Natural killer cell (primary cell): ENCODE results near the gene NLGN2. TPM values are rescaled to one million over a fixed set of nuclear protein-coding genes. Genes with fewer than 3 reads are reported as not detected.

Experiments used
- ATAC-seq, 3 donors: fragments of 150-1000 bp in 2 of 3; fragments of 200-7000 bp in 1 of 3; cut with Tn5 transposase; 1 replicate in 1 of 3; 2 replicates in 2 of 3; pipeline ENCODE4 v1.10.0; 2021; ENCODE audit warnings: mild to moderate bottlenecking in 2 of 3, moderate library complexity in 2 of 3
- DNase-seq, 2 donors: peaks; one replicate each; pipeline versions ENCODE4 v3.0.0 to v3.0.0-alpha.2; 2013 to 2021; ENCODE audit warnings: mixed read lengths in 1 of 2
- H3K27ac ChIP-seq: one replicate; pipeline ENCODE4 v1.5.1; 2013; ENCODE audit warnings: mild to moderate bottlenecking, low read length
- H3K27me3 ChIP-seq: one replicate; pipeline ENCODE4 v1.6.1; 2013; ENCODE audit warnings: low read length; ENCODE audit not compliant: control insufficient read depth, insufficient read depth
- H3K36me3 ChIP-seq: one replicate; pipeline ENCODE4 v1.6.1; 2013; ENCODE audit warnings: low read length; ENCODE audit not compliant: control insufficient read depth, insufficient read depth
- H3K4me1 ChIP-seq: one replicate; pipeline ENCODE4 v1.6.1; 2013; ENCODE audit warnings: low read length; ENCODE audit not compliant: control insufficient read depth, insufficient read depth
- H3K4me3 ChIP-seq: one replicate; pipeline ENCODE4 v1.5.1; 2013; ENCODE audit warnings: low read length
- H3K9me3 ChIP-seq: one replicate; pipeline ENCODE4 v1.6.1; 2013; ENCODE audit warnings: low read length; ENCODE audit not compliant: control insufficient read depth, insufficient read depth
- H3K27ac Mint-ChIP-seq, 2 donors: one replicate each; pipeline ENCODE4 v1.8.0; 2022; ENCODE audit warnings: mild to moderate bottlenecking in 2 of 2, mixed read lengths in 2 of 2, moderate library complexity in 1 of 2
- H3K27me3 Mint-ChIP-seq, 2 donors: one replicate each; pipeline ENCODE4 v1.8.0; 2022; ENCODE audit warnings: low read depth in 2 of 2, mixed read lengths in 2 of 2
- H3K36me3 Mint-ChIP-seq: one replicate; pipeline ENCODE4 v1.8.0; 2022; ENCODE audit warnings: mixed read lengths
- H3K4me1 Mint-ChIP-seq, 2 donors: one replicate each; pipeline ENCODE4 v1.8.0; 2022; ENCODE audit warnings: mixed read lengths in 2 of 2
- H3K4me3 Mint-ChIP-seq: one replicate; pipeline ENCODE4 v1.8.0; 2022; ENCODE audit warnings: mild to moderate bottlenecking, moderate library complexity, mixed read lengths
- H3K9me3 Mint-ChIP-seq, 2 donors: one replicate each; pipeline ENCODE4 v1.8.0; 2022; ENCODE audit warnings: mixed read lengths in 2 of 2
- CTCF ChIP-seq: fragments of 200-600 bp; IDR thresholded peaks from one replicate; pipeline ENCODE4 v1.8.0; 2022; ENCODE audit warnings: antibody characterized with exemption
- WGBS: methylation state at CpG from one replicate; pipeline ENCODE4 v1.1.7; 2013; ENCODE audit warnings: missing lambda C conversion rate; ENCODE audit not compliant: insufficient coverage; 5-methylcytosine and 5-hydroxymethylcytosine counted together
- intact Hi-C: fragments of 100-400 bp; cut with micrococcal nuclease; formaldehyde crosslinking; loops from one replicate; pipeline ENCODE4 v1.14.2; 2022
- total RNA-seq, 4 donors: library from RNA; stranded (reverse); fragments of 120-200 nt in 1 of 4; gene quantifications; one replicate each; pipeline versions ENCODE4 v1.2.3 to v1.2.4, GENCODE V29; 2013 to 2022

NLGN2 gene
- total RNA-seq, 3 donors from 2014 or later (not counting 1 experiment from before 2014, with no cell fraction given), result 2.8 to 3.4 (median 3.1) TPM

GRCh38 chr17:7417056-7417655 is 9.5 kb downstream of the NLGN2 start:
- Histone ChIP-seq H3K9me3 (no peaks in the 10 kb centered on the region), H3K27ac (no peak overlapping the region), H3K27me3 (no peaks in the 10 kb centered on the region), H3K4me1 (no peaks in the 10 kb centered on the region), H3K4me3 (no peak overlapping the region), H3K36me3 (no peaks in the 10 kb centered on the region)
- DNase-seq, result no peak
- no peaks in the 10 kb centered on the region for H3K4me1 Mint-ChIP-seq
- no peaks in the 10 kb centered on the region for H3K9me3 Mint-ChIP-seq
- no peak for TF ChIP-seq CTCF
- H3K4me3 Mint-ChIP-seq, result no peak overlapping the region
- H3K36me3 Mint-ChIP-seq, result no peaks in the 10 kb centered on the region
- WGBS, result 97% methylated on average over 53 of the region's 54 CpGs
- H3K27me3 Mint-ChIP-seq, result no peaks in the 10 kb centered on the region
- no peak overlapping the region for H3K27ac Mint-ChIP-seq
- no peak for ATAC-seq
- intact Hi-C loops, result no loop called here

GRCh38 chr17:7418472-7419152 is 11.0 kb downstream of the NLGN2 start:
- no peaks in the 10 kb centered on the region for H3K27me3 Mint-ChIP-seq
- H3K27me3 ChIP-seq, result no peaks in the 10 kb centered on the region
- H3K4me1 Mint-ChIP-seq, result no peaks in the 10 kb centered on the region
- H3K27ac ChIP-seq, result no peak overlapping the region
- ATAC-seq (no peak), DNase-seq (no peak)
- no peaks in the 10 kb centered on the region for H3K4me1 ChIP-seq
- H3K36me3 ChIP-seq, result no peaks in the 10 kb centered on the region
- H3K4me3 Mint-ChIP-seq, result no peak overlapping the region
- no peaks in the 10 kb centered on the region for H3K36me3 Mint-ChIP-seq
- no peak overlapping the region for H3K4me3 ChIP-seq
- WGBS, result 81% methylated on average over 17 of the region's 18 CpGs
- no peaks in the 10 kb centered on the region for H3K9me3 Mint-ChIP-seq
- H3K9me3 ChIP-seq, result no peaks in the 10 kb centered on the region
- intact Hi-C loops, result no loop called here
- no peak overlapping the region for H3K27ac Mint-ChIP-seq
- no peak for TF ChIP-seq CTCF

- DNase-seq, result no peak
- H3K27ac Mint-ChIP-seq, result no peak within 1 kb of the TSS
- H3K4me3 ChIP-seq, result no peak within 1 kb of the TSS
- H3K4me3 Mint-ChIP-seq, result no peak within 1 kb of the TSS
- no peaks in the 10 kb centered on the region for H3K27me3 Mint-ChIP-seq
- no peaks in the 10 kb centered on the region for H3K36me3 Mint-ChIP-seq
- WGBS, result 88% methylated on average over 17 of the region's 17 CpGs
- no peaks in the 10 kb centered on the region for H3K4me1 ChIP-seq
- H3K36me3 ChIP-seq, result no peaks in the 10 kb centered on the region
- no peaks in the 10 kb centered on the region for H3K27me3 ChIP-seq
- intact Hi-C loops, result no loop called here
- H3K4me1 Mint-ChIP-seq, result no peaks in the 10 kb centered on the region
- H3K27ac ChIP-seq, result no peak within 1 kb of the TSS
- ATAC-seq, result no peak
- no peaks in the 10 kb centered on the region for H3K9me3 ChIP-seq
- TF ChIP-seq CTCF, result no peak
- no peaks in the 10 kb centered on the region for H3K9me3 Mint-ChIP-seq
Measured at GRCh38 chr17:7419819-7420610, 12.4 kb downstream of the NLGN2 start, which contains the start of gene SPEM1. SPEM1 (plus strand) TSS chr17:7420324; CDS start chr17:7420385, 61 bp downstream.
